Heart right ventricle (tissue), 16 donors: ENCODE measurements around the gene SEPHS2. TPM values are rescaled to one million over a fixed set of nuclear protein-coding genes. Genes with fewer than 3 reads are reported as not detected.
A peak's percentile ranks its signal among the peaks of the same experiment; 100 is the strongest.

Source experiments
- ATAC-seq, 8 donors: fragments of 200-7000 bp; cut with Tn5 transposase; one replicate each; pipeline ENCODE4 v1.9.1; 2020; ENCODE audit warnings: mild to moderate bottlenecking in 8 of 8, moderate library complexity in 8 of 8, moderate number of reproducible peaks in 1 of 8
- DNase-seq, 2 donors: peaks; one replicate each; pipeline ENCODE4 v3.0.0-alpha.2; 2020
- H3K27ac ChIP-seq, 10 donors: fragments of 200-600 bp; sonication (generic) in 2 of 10; one replicate each; pipeline versions ENCODE4 v1.5.0 to v1.8.0; 2020 to 2022; ENCODE audit warnings: mild to moderate bottlenecking in 3 of 10
- H3K27me3 ChIP-seq, 7 donors: fragments of 200-600 bp; one replicate each; pipeline ENCODE4 v1.8.0; 2021 to 2022; ENCODE audit warnings: mild to moderate bottlenecking in 2 of 7
- H3K36me3 ChIP-seq, 9 donors: fragments of 200-600 bp; sonication (generic) in 1 of 9; one replicate each; pipeline versions ENCODE4 v1.5.0 to v1.8.0; 2020 to 2022; ENCODE audit warnings: mild to moderate bottlenecking in 2 of 9
- H3K4me1 ChIP-seq, 9 donors: fragments of 200-600 bp; sonication (generic) in 1 of 9; one replicate each; pipeline versions ENCODE4 v1.5.0 to v1.8.0; 2020 to 2022; ENCODE audit warnings: mild to moderate bottlenecking in 4 of 9
- H3K4me3 ChIP-seq, 10 donors: fragments of 200-600 bp; sonication (generic) in 2 of 10; one replicate each; pipeline versions ENCODE4 v1.5.0 to v1.8.0; 2020 to 2022; ENCODE audit warnings: mild to moderate bottlenecking in 7 of 10, moderate library complexity in 2 of 10
- H3K9me3 ChIP-seq, 11 donors: fragments of 200-600 bp in 10 of 11; sonication (generic) in 2 of 11; one replicate each; pipeline versions ENCODE4 v1.5.0 to v1.8.0; 2013 to 2022; ENCODE audit warnings: mild to moderate bottlenecking in 2 of 11, control low read depth in 1 of 11, moderate library complexity in 1 of 11
- CTCF ChIP-seq, 9 donors: fragments of 200-600 bp; sonication (generic) in 2 of 9; IDR thresholded peaks; one replicate each; pipeline versions ENCODE4 v1.5.0 to v1.8.0; 2021 to 2022; ENCODE audit warnings: antibody characterized with exemption in 9 of 9, mild to moderate bottlenecking in 5 of 9, moderate library complexity in 1 of 9
- WGBS, 2 donors: extraction: QIAGEN DNeasy Blood & Tissue Kit; methylation state at CpG; one replicate each; pipeline ENCODE4 v1.1.7; 2013; ENCODE audit warnings: inconsistent platforms in 1 of 2; 5-methylcytosine and 5-hydroxymethylcytosine counted together
- intact Hi-C, 10 donors: fragments of 100-400 bp; cut with DNase I; formaldehyde crosslinking; loops; one replicate each; pipeline versions ENCODE4 v1.11.1 to v1.14.2; 2022
- polyA plus RNA-seq, 2 donors: library from polyadenylated mRNA; stranded (reverse); fragments of 200-250 nt; gene quantifications; one replicate each; pipeline ENCODE4 v1.2.3, GENCODE V29; 2013
- total RNA-seq, 10 donors: library from RNA; stranded (reverse); fragmentation: NEBNext Ultra II Directional in 3 of 10; extraction: Animal tissue kit (Norgen Biotek cat#: 25700) in 3 of 10; gene quantifications; one replicate each; pipeline versions ENCODE4 v1.2.1 to v1.2.4, GENCODE V29; 2021 to 2023
- donor health status: Arrhythmogenic right ventricular cardiomyopathy.
- donor health status: ischemic (EF 13 %, LVEDD 7.1; RV severe dilation, severe dysfunction).
- donor health status: healthy with polysubstance abuse.
- donor health status: DM: no; HTN: yes; CAD: no.
- donor health status: DM: no; HTN: no; CAD: no.
- donor health status: ischemic (EF 25% LVEDD 6.9; RV normal size, moderate dysfunction).
- donor health status: ischemic (EF 25% LVEDD 5.7; RV mildly dilated, moderate dysfunction).
- donor health status: healthy.
- donor health status: DM: yes; HTN: yes; CAD: no.
- donor health status: Ischemic cardiomyopathy.
- donor health status: ischemic (EF 35%, LVEDD 5.7; RV mildly dilated, moderate dysfunction).
- donor health status: nonischemic (EF 11% LVEDD 7.7; RV severe dilation, severe dysfunction).
- donor health status: DM: yes; HTN: yes; CAD: no.
- donor health status: PGD.
- donor health status: ischemic (EF 29% LVEDD 5.4; RV normal size, mild dysfunction).
- donor health status: nonischemic (EF 23%, LVEDD 6.1; RV moderate dilation, normal function).

The SEPHS2 gene
- total and polyA plus RNA-seq, 12 donors = 17.3 to 49.3 (median 29.3) TPM

- no peaks in the 10 kb centered on the region for H3K9me3 ChIP-seq
- H3K4me1 ChIP-seq = peaks cover 2 to 33% (median 18%) of the 10 kb centered on the region in 9 donors
- no peak for DNase-seq
- peaks cover 0 to 22% (median 10%) of the 10 kb centered on the region in 9 donors for H3K36me3 ChIP-seq
- H3K27me3 ChIP-seq = no peaks in the 10 kb centered on the region
- peak overlapping the region in 8 of 10 donors; percentile 92 to 100 (median 96) for H3K27ac ChIP-seq
- H3K4me3 ChIP-seq = peak overlapping the region; percentile 70 to 98 (median 80)
- WGBS, 2 donors = 95% methylated on average over 29 of the region's 29 CpGs
- intact Hi-C loops = loop anchor here in 7 of 10 donors (2.0 to 10.0 kb wide), 8 partner anchors 80 to 248 kb away; partner anchors contain the start of genes ZNF768 (in 6 of the 7), ZNF688 (in 1 of the 7) and ZNF785 (in 1 of the 7)
- no peak for TF ChIP-seq CTCF (IDR thresholded peaks at IDR 0.05)
- ATAC-seq = no peak
Observed at GRCh38 chr16:30444231-30445148, 1.2 kb downstream of the SEPHS2 start.

GRCh38 chr16:30443631-30444030 lies 2.0 kb downstream of the SEPHS2 start:
- no peak for TF ChIP-seq CTCF (IDR thresholded peaks at IDR 0.05)
- peaks cover 2 to 33% (median 18%) of the 10 kb centered on the region in 9 donors for H3K4me1 ChIP-seq
- H3K36me3 ChIP-seq = peaks cover 0 to 22% (median 10%) of the 10 kb centered on the region in 9 donors
- ATAC-seq (no peak), DNase-seq (no peak)
- H3K27me3 ChIP-seq = no peaks in the 10 kb centered on the region
- intact Hi-C loops = loop anchor here in 6 of 10 donors (2.0 to 10.0 kb wide), 6 partner anchors 81 to 191 kb away; partner anchors contain the start of genes ZNF768 (in 3 of the 6) and ZNF688 (in 1 of the 6)
- peak overlapping the region in 1 of 10 donors; percentile 98 for H3K4me3 ChIP-seq
- no peaks in the 10 kb centered on the region for H3K9me3 ChIP-seq
- H3K27ac ChIP-seq = no peak overlapping the region
- WGBS, 2 donors = 86 to 91% methylated on average over 2 of the region's 2 CpGs

- Histone ChIP-seq H3K9me3 (no peaks in the 10 kb centered on the region), H3K36me3 (peaks cover 0 to 22% (median 10%) of the 10 kb centered on the region in 9 donors), H3K4me3 (no peak overlapping the region), H3K27ac (no peak overlapping the region), H3K27me3 (no peaks in the 10 kb centered on the region), H3K4me1 (peaks cover 0 to 22% (median 14%) of the 10 kb centered on the region in 9 donors)
- 82 to 90% methylated on average over 6 of the region's 6 CpGs for WGBS, 2 donors
- DNase-seq (no peak), ATAC-seq (no peak)
- intact Hi-C loops = loop anchor here in 8 of 10 donors (5.0 to 10.0 kb wide), 7 partner anchors 45 to 195 kb away; partner anchors contain the start of genes ZNF768 (in 2 of the 8) and ZNF688 (in 1 of the 8)
- TF ChIP-seq CTCF (IDR thresholded peaks at IDR 0.05) = no peak
Observed at GRCh38 chr16:30439720-30440348, 5.8 kb downstream of the SEPHS2 start.

GRCh38 chr16:30438835-30439234 lies 6.8 kb downstream of the SEPHS2 start:
- TF ChIP-seq CTCF (IDR thresholded peaks at IDR 0.05) = no peak
- Histone ChIP-seq H3K4me3 (no peak overlapping the region), H3K9me3 (no peaks in the 10 kb centered on the region), H3K27ac (no peak overlapping the region), H3K27me3 (no peaks in the 10 kb centered on the region), H3K4me1 (peaks cover 0 to 12% (median 6%) of the 10 kb centered on the region in 9 donors), H3K36me3 (peaks cover 0 to 16% (median 10%) of the 10 kb centered on the region in 9 donors)
- intact Hi-C loops = loop anchor here in 3 of 10 donors (10.0 kb wide), 3 partner anchors 46 to 196 kb away; no protein-coding TSS in a partner anchor
- ATAC-seq (no peak), DNase-seq (no peak)
- 94 to 97% methylated on average over 5 of the region's 5 CpGs for WGBS, 2 donors
